Measurements from ENCODE around the gene MGRN1.

- no peak for TF ChIP-seq FOXM1 (IDR thresholded peaks at IDR 0.05; ENCODE audit: borderline replicate concordance, low read depth)
- no peak for TF ChIP-seq REST (IDR thresholded peaks at IDR 0.05; ENCODE audit: low read depth)
- no peak for TF ChIP-seq ZBTB7A (IDR thresholded peaks at IDR 0.05; ENCODE audit: low read depth)
- TF ChIP-seq TAF1 (IDR thresholded peaks at IDR 0.05; ENCODE audit: low read depth): no peak
These were observed 5.8 kb upstream of the MGRN1 start for GRCh38 chr16:4618645-4619418.

Measured in Ishikawa (cell line).